Hepatic stellate cell (primary cell): ENCODE measurements around the gene HOXA3.
A peak's percentile ranks its signal among the peaks of the same experiment; 100 is the strongest.

Experiments used
- DNase-seq: peaks from one replicate; pipeline ENCODE4 v3.0.0; 2011; ENCODE audit warnings: low spot score

Gene HOXA3

DNA sequence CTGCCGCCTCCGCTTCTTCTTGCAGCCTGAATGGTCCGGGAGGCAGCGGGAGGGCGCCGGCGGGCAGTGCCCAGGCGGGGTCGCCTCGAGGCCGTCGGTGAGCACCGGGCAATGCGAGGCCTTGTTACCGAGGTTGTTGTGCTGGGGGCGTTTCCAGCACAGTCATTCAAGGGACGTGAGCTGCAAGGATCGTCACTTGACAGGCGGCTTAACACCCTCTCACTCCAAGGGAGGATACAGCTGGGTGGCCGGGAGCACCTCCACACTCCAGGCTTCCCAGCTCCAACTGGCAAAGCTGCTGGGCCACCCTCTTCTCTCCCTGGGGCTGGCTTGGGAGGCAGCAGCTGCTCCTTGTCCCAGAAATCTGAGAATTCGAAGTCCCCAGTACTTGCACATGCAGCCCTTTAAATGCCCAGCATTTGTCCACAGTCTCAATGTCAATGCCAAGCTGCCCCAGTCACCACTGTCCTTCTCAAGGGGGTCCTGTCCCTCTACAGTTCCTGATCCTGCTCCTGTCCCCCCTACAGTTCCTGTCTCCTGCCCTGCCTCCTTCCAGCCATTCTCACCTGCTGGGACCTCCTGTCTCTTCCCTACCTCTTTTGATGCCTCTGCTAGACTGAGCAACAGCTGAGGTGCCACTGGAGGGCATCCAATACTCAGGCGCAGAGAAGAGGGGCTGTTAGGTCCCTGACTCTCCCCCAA, 37.1 kb upstream of the HOXA3 start:
- no peak for DNase-seq

DNA sequence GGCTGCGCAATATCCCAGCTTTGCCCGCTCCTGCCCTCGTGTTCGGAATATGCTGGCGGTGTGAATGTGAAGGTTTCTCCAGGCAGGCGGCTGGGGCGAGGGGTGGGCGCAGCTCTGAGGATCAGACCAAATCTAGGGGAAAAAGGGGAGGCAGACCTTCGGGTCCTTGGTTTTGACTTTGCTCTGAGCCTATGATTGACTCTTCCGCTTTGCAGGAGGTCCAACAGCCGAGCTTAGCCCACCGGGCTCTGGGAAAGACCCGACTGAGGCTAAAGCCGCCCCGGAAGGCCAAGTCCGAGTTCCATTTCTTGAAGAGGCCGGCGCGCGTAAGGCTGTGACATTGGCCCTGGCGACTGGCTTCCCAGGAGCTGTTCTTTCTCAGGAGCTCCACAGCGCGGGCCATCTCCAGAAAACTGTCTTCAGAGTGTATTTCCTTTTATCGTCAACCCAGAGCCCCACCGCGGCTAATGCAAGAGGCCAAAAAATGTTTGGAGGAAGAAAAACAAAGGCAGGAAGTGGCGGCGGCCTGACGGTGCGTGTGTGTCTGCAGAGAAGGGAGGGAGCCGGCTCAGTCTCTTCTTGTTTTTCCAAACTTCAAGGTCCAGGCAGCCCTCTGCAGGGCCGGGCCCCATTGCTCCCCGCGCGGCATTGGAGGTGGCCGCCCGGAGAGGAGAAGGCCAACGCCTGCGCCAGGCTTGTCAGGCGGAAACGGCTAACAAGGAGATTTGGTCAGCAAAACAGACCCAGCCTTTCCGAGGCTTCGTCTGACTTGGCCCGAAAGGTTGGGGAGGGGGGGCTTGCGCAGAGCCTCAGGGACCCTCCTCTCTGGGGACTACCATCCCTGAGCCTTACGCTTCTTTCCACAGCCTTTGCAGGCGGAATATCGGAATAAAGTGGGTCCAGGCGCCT, 36.3 kb upstream of the HOXA3 start:
- DNase-seq = no peak

DNA sequence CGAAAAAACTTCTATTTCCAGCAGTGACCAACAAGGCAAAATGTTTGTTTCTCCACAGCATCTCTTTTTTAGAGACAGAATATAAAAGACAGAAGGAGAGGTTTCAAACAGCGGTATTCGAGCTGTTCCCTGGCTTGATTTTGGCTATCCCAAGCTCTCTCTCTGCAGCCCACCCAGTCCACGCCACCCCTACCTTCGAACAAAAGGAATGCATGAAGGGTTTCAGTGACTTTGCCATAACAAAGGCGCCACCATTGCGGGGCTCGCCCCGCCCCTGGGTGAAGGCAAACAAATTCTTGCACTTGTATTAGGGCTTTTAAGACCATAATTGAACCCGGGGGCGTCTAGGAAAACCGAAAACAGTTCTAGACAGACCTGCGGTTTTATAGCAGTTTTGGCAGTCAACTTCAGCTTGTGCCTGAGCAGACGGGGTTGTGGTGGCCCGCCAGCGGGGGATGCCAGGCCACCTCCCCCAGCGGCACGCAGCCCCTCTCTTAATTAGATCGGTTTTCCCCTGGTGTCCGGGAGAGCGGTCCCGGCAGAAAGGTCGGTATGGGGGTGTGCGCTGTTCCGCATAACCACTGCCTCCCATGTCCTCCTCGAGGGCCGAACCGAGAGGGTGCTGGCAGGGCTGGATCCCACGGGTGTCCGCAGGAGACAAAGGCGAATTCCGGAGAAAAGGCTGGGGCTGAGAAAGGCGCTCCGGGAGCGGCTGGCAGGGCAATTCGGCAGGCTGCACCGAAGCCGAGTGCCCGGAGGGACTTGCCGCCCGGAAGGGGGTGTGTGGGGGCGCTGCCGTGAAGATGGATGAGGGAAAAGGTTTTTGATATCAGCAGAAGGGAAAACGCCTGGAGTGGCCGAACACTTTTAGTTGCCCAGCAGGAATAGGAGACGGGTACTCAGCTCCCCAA, 35.3 kb upstream of the HOXA3 start:
- no peak for DNase-seq

DNA sequence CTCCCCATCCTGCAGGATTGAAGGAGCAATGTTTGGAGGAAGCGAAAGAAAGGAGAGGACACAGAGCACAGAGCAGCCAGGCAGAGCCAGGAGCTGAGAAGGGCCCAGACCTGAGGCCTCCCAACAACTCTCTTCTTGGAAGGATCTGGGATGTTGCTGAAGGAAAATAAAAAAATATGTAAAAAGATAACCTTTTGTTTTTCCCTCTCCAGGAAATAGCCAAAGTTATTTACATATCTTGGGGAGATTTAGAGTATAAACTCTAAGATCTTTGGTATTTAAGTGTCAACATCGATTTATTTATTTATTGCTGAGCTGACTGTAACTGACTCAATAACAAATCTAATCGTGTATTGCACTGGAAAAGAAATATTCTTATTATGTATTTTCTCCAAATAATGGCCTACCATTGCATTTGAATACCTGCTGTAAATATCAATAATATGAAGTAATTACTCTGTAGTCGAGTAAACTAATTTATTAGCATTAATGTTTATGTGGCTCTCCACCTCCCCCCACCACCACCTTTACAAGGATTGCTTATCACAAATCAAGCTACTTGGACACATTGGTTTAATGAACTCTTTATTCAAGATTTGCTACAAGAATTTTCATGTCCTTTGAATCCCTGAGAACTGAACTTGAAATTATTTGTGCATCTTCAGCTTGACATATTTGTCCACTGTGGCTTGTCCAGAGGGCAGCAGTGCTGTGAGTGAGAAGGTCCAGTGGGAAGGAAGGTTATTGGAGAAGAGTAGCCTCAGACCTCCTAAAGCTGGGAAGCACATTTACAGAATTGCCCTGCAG, 34.5 kb upstream of the HOXA3 start:
- DNase-seq = no peak

DNA sequence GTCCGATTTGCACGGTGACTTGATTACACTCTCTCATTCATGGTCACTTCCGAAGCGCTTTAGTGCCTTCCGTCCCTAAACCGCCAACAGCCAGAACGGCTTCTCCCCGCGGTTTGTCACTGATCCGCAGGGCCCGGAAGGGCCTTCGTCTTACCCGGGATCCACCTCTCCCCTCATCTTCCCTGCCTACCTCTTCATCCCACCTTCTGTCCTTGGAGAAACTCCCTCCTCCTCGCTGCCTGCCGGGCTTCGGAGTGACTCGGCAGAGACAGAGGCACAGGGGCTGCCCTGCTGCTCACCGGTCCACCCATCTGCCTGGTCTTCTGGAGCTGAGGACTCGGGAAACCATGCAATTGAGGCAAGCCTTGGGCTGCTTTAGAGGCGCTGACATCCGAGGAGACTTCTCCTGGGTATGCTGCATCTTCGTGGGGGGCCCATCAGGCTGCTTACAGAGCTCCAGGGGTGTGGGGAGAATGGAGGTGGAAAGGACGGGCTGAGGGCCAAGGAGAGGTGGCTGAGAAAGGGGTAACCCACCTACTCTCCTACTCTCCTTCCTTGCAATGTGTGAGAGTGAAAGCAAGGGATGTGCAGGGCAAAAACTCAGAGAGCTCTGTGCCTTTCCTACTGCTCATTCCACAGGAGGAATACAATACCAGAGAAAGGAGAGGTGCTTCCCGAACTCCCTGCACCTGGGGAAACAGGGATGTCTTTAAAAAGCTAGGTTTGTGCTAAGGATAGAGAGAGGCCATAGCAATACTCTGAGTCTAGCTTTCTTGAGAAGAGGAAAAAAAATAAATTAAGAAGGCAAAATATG, 33.7 kb upstream of the HOXA3 start:
- DNase-seq = no peak

DNA sequence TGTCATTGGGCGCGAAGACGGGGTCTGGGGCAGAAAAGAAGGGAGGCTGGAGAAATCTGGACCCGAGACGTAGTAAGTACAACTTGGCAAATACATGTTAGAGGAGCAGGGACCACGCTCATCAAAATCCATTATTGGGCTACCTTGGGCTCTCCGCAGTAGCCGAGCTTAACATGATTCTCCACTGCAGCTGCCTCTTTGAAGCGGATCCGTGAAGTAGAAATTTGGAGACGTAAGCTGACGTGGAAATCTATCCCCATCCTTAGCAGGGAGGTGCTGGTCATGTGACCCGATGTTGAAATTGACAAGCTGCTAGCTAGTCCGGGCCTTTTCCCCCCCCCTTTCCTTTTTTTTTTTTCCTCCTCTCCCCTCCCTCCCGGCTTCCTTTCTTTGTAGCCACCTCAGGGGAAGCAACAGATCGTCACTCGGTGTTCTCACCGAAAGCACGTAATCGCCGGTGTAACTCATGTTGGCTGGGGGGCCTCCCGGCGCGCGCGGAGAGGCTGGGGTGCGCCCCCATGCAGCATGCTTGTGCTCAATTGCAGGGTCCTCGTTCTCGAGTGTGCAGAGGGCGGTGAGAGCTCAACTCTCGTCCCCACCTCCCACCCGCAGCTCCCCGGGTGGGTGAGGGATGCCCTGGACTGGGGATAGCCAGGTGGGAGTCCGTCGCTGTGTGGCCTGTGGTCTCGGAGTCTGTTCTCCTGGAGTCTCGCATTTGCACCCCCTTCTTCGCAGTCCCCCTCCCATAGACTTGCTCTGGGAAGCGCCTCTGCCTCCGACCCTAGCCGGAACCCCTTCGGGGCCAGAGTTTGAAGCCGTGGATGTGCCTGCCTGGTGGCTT, 32.9 kb upstream of the HOXA3 start, which contains the start of gene HOXA11:
Gene HOXA11 (minus strand): TSS at position 220 of the 841 bp plus-strand sequence. CDS start 88 bp downstream, at position 132.
- DNase-seq = no peak

DNA sequence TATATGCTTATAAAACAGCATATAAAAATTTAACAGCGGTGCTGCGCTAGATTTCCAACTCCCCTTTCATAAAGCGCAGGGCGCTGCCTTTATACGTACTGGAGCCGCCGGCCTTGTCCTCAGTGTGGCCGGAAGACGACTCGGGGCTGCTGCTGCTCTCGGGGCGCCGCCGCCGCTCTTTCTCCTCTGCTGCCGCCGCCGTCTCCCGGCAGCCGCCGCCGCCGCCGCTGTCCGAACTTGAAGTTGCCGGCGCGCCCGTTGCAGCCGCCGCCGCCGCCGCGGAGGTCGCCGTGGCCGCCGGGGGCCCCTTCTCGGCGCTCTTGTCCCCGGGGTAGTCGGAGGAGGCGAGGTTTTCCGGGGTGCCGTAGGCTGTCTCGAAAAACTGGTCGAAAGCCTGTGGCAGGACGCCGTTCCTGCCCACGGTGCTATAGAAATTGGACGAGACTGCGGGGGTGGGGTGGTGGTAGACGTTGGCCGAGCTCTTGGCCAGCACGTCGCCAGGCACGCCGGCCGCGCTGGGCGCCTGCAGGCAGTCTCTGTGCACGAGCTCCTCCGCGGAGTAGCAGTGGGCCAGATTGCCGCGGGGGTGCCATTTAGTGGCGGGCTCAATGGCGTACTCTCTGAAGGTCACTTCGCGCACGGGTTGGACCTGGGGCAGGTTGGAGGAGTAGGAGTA, 32.1 kb upstream of the HOXA3 start:
- DNase-seq = no peak

DNA sequence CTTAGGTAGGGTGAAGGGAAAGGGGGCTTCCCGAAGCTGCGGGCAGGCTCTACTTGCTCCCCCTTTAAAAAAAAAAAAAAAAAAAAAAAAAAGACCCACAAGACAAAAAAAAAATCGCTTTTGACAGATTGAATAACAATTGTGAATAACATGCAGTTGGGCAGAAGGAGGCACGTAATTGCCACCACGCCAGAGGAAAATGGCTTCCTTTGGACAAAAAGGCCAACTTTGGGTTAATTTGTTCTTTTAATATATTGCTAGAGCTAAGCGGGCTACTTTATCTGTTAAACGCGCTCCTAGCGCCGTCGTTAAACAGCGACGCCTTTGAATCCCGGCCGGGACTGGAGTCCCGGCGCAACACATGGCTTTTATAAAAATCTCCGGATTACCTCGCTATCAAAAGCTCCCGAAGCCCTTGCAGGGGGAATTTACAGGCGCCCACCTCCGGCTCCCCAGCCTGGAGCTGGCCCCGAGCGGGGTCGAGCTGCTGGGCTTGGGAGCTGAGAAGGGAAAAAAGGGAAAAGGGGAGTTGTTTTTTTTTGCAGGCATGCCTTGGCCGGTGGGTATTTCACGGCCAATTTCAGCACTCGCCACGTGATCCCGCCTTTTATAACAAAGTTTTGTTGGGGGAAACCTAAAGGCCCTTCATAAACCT, 31.4 kb upstream of the HOXA3 start:
- DNase-seq = no peak

DNA sequence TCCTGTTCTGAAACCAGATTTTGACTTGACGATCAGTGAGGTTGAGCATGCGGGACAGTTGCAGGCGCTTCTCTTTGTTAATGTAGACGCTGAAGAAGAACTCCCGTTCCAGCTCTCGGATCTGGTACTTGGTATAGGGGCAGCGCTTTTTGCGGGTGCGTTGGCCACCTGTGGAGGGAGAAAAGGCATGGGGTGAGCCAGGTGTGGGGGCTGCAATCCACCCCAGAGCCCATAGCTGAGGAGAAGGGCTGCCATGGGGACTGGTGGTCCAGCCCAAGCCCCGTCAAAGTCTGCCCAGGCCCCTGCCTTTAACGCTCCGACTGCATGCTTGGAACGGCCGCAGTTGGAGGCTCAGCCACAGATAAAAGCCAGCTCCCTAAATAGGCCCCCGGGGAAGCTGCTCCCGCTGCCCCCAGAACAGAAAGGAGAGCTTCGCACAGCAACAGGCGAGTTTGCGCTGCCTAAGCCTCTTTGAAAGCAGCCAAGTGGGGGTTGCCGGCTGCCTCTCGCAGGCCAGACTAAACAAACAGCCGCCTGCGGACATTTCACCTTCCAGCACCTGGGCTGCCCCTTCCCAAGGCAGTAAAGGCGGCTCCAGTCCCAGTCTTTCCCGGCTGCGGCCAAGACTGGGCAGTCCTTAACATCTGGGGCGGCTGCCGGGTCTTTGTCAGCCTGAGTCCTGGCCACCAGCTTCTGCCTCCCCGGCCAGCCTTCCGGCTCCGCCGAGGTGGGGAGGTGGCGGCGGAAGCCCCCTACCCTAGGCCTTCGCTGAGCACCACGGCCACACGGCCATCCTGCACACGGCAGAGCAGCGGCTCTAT, 30.7 kb upstream of the HOXA3 start:
- no peak for DNase-seq

DNA sequence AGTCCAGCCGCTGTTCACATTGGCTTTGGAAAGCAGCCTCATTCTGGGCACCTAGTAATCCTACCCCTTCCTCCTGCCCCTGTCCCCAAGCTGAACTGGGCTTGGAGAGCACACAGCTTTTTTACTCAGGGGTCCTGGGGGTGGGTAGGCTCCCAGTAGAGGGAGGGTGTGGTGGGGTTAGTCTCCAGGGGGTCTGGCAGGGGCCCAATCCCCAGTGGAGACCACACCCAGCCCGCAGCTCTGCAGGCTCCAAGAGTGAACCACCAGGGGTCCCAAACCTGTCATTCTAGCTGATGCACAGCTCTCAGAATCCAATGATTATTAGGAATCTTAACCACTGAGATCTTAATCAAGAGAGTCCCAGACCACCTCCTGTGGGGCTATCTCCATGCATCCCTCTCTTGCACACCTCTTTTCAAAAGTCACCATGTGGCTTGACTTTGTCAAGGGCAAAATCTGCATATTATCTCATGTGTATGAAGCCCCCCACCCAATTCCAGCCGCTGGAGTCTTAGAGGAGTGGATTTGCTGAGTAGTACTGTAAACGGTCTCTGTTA, 30.0 kb upstream of the HOXA3 start:
- no peak for DNase-seq

DNA sequence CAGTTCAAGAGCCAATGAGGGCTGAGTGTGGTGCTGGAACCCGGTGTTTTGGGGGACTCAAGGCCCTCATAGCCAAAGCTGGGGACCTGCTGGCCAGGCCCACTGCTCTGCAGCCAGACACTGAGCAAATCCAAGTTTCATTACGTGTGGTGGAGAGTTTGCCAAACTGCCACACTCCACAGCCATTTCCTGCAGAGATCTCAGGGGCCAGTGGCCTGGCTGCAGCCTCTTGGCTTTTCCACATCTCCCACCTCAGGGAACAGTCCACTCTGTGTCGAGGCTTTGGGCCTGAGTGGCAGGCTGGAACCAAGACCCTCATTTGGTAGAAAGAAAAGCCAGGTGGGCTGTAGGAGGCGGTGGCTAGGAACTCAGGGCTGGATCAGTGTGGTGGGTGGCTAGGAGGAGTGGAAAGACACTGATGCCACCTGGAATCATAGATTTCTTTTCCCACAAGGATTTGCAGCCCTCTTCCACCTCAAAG, 29.5 kb upstream of the HOXA3 start:
- DNase-seq = no peak

DNA sequence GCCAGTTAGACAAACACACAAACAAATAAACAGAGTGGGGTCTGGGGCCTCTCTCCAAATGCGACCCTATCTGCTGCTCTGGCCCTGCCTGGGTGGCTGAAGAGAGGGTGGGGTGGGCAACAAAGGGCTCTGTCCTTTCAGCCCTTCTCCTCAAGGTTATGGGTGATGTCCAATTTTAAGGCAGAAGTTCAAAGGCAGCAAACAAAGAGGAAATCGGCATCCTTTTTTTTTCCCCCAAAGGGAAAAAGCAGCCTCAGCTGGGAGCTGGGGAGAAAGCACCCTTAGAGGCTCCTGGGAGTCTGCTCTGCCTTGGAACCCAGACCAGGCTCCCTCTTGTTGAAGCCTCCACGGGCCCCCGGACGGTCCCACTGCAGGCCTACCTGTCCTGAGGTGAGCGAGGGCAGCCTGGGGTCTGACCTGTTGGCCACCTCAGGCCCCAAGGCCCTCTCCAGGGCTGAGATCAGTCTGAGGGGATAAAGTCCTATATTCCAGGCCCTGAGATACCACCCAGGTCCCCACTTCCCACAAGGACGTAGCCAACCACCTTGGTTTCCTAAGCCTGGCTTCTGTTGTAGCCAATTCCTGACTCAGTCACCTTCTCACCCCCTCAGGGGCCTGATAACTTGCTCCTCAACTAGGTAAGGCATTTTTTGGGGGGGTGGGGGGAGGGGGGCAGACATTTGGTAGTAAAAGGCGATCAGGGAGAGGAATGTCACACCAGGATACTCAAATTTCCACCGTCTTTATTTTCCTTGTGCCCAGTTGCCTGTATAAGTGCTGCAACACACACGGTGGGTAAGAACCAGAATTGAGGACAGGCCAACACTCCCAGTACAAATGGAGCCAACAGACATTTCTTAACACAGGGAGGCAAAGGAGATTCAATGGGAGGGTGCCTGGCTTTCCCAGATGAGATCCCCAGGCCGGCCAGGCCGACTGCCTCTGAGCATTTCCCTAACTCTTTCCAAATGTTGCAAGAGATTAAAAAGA, 28.3 kb upstream of the HOXA3 start:
- DNase-seq = no peak

DNA sequence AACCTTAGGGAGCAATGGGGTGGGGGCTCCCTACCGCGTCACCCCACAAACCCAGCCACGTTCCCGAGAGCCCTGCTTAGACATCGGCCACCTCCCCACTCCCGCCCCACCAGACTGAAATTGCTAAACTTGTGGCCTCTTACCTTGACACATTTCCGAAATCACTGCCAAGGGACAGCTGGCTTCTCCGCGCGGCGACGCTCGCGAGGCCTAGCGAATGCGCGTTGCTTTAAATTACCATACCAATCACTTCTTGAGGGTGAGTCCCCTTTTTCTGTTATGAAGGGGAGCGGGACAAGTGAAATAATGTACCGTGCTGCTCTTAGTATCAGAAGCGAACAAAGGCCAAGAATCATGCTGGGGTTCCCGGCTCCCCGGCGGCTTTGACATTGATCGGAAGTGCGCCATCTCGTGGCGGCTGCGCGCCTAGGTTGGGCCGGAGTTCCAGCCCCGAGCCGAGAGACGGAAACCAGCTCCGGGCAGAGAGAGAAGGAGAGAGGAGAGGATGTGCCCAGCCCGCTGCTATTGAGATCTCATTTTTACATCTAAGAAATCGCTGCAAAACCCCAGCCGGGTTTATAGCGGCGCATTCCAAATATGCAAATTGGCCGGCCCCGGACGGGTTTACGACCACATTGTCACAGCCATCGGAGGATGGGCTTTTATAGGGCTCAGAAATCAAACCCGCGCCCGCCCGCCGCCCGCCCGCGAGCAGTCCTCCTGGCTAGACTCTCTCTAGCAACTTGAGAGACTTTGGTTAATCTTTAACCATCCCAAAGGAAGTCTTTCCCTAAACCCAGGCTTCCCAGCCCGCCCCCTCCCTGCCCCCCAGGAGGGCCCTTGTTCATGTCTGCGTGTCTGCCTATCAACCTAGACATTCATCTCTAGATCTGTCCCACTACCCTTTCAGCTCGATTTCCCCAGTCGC, 27.4 kb upstream of the HOXA3 start:
- DNase-seq = peak; percentile 85

DNA sequence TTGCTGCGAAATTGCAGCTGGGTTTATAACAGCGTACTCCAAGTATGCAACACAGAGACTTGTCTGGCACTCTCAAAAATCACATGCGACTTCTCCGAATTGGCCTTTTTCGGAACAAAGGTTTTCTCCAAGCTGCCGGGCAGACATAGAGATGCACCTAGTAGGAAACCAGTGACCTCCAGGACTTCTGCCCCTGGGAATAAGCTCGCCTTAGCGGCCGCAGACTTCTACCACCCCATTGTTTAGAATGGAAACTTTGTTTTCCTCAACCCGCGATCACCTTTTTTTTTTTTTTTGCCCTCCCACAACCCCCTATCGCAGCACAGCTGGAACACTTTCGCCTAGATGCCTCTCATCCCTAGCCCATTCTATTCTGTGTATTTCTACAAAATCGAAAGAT, 26.6 kb upstream of the HOXA3 start:
- DNase-seq = no peak

DNA sequence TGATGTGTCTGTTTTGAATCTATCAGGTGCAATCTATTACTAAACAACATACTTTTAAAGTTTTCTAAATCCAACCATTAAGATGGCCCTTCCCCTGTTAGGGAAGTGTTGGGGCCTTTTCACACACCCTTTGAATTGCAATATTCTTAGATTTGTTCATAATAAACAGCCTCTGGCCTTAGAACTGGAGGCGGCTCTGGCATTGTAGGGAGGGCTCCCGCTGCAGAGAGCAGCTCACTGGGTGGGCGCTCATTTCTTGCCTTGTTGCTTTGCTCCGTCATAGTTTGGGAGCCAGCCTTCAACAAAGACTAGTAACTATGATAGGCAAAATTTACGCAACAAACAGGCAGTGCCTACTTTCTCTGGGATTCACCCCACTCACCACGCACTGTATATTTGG, 26.0 kb upstream of the HOXA3 start:
- no peak for DNase-seq
